H9 (cell line): ENCODE measurements around the gene TMEM233. TPM values are rescaled to one million over a fixed set of nuclear protein-coding genes. Genes with fewer than 3 reads are reported as not detected.

Experiments used
- DNase-seq: peaks from one replicate; pipeline ENCODE4 v3.0.0-alpha.2; 2017
- H2AFZ ChIP-seq: one replicate; pipeline ENCODE4 v1.6.1; 2013; ENCODE audit warnings: mild to moderate bottlenecking, low read length, control low read depth, moderate library complexity
- H2AK5ac ChIP-seq: 2 replicates; pipeline ENCODE4 v1.6.1; 2013; ENCODE audit warnings: low read length, control low read depth, mixed read lengths; ENCODE audit not compliant: insufficient read length
- H2BK120ac ChIP-seq: one replicate; pipeline ENCODE4 v1.6.1; 2013; ENCODE audit warnings: low read depth, mild to moderate bottlenecking, low read length, control low read depth, inconsistent platforms; ENCODE audit not compliant: poor library complexity, severe bottlenecking
- H2BK12ac ChIP-seq: 2 replicates; pipeline ENCODE4 v1.6.1; 2013; ENCODE audit warnings: low read length, control low read depth, mixed read lengths, low read depth; ENCODE audit not compliant: insufficient read length
- H2BK15ac ChIP-seq: 2 replicates; pipeline ENCODE4 v1.6.1; 2013; ENCODE audit warnings: low read depth, low read length, control low read depth
- H2BK20ac ChIP-seq: one replicate; pipeline ENCODE4 v1.6.1; 2013; ENCODE audit warnings: low read depth, mild to moderate bottlenecking, low read length, control low read depth, inconsistent platforms; ENCODE audit not compliant: poor library complexity, severe bottlenecking
- H2BK5ac ChIP-seq: 2 replicates; pipeline ENCODE4 v1.6.1; 2013; ENCODE audit warnings: low read length, control low read depth, mixed read lengths; ENCODE audit not compliant: insufficient read length
- H3K14ac ChIP-seq: 2 replicates; pipeline ENCODE4 v1.6.1; 2013; ENCODE audit warnings: low read length, control low read depth; ENCODE audit not compliant: insufficient read depth
- H3K18ac ChIP-seq: 2 replicates; pipeline ENCODE4 v1.6.1; 2013; ENCODE audit warnings: low read depth, mild to moderate bottlenecking, mixed read lengths, low read length, control low read depth; ENCODE audit not compliant: insufficient read length
- H3K23ac ChIP-seq: 2 replicates; pipeline ENCODE4 v1.6.1; 2013; ENCODE audit warnings: low read length, control low read depth, mixed read lengths, low read depth; ENCODE audit not compliant: insufficient read length
- H3K23me2 ChIP-seq: 2 replicates; pipeline ENCODE4 v1.6.1; 2013; ENCODE audit warnings: low read depth, mild to moderate bottlenecking, mixed read lengths, low read length, control low read depth; ENCODE audit not compliant: insufficient read length, poor library complexity, severe bottlenecking
- H3K27ac ChIP-seq: 2 replicates; pipeline ENCODE4 v1.5.1; 2013; ENCODE audit warnings: low read length, control low read depth, mixed read lengths, low read depth; ENCODE audit not compliant: insufficient read length
- H3K27me3 ChIP-seq: 2 replicates; pipeline ENCODE4 v1.6.1; 2013; ENCODE audit warnings: low read length, control low read depth, inconsistent platforms; ENCODE audit not compliant: insufficient read depth
- H3K4ac ChIP-seq: 2 replicates; pipeline ENCODE4 v1.6.1; 2013; ENCODE audit warnings: low read depth, mild to moderate bottlenecking, control low read depth, inconsistent platforms, low read length, moderate library complexity
- H3K4me1 ChIP-seq: 2 replicates; pipeline ENCODE4 v1.6.1; 2013; ENCODE audit warnings: low read length, control low read depth, inconsistent platforms; ENCODE audit not compliant: insufficient read depth
- H3K4me2 ChIP-seq: 2 replicates; pipeline ENCODE4 v1.6.1; 2013; ENCODE audit warnings: low read length, control low read depth, mixed read lengths; ENCODE audit not compliant: insufficient read length, insufficient read depth
- H3K56ac ChIP-seq: 2 replicates; pipeline ENCODE4 v1.6.1; 2013; ENCODE audit warnings: low read depth, mild to moderate bottlenecking, mixed read lengths, low read length, control low read depth; ENCODE audit not compliant: insufficient read length
- H3K79me1 ChIP-seq: 2 replicates; pipeline ENCODE4 v1.6.1; 2013; ENCODE audit warnings: low read depth, mild to moderate bottlenecking, moderate library complexity, low read length, control low read depth, inconsistent platforms; ENCODE audit not compliant: insufficient read depth, poor library complexity, severe bottlenecking
- H3K79me2 ChIP-seq: 2 replicates; pipeline ENCODE4 v1.6.1; 2013; ENCODE audit warnings: low read length, control low read depth, inconsistent platforms; ENCODE audit not compliant: insufficient read depth
- H3K9ac ChIP-seq: 2 replicates; pipeline ENCODE4 v1.6.1; 2013; ENCODE audit warnings: low read length, control low read depth, mixed read lengths; ENCODE audit not compliant: insufficient read length; ENCODE audit errors: extremely low read depth
- H3K9me3 ChIP-seq: one replicate; pipeline ENCODE4 v1.6.1; 2013; ENCODE audit warnings: low read depth, low read length, inconsistent platforms; ENCODE audit not compliant: control insufficient read depth
- H3T11ph ChIP-seq: one replicate; pipeline ENCODE4 v1.6.1; 2013; ENCODE audit warnings: mild to moderate bottlenecking, low read length, control low read depth, inconsistent platforms
- H4K20me1 ChIP-seq: one replicate; pipeline ENCODE4 v1.6.1; 2013; ENCODE audit not compliant: control insufficient read depth, insufficient read length, insufficient read depth
- H4K5ac ChIP-seq: 2 replicates; pipeline ENCODE4 v1.6.1; 2013; ENCODE audit warnings: low read depth, mild to moderate bottlenecking, mixed read lengths, low read length, control low read depth; ENCODE audit not compliant: insufficient read length
- H4K8ac ChIP-seq: replicated peaks from 2 replicates; pipeline ENCODE4 v1.6.1; 2013; ENCODE audit warnings: low read length, control low read depth, mixed read lengths, low read depth; ENCODE audit not compliant: insufficient read length
- H4K91ac ChIP-seq: 2 replicates; pipeline ENCODE4 v1.6.1; 2013; ENCODE audit warnings: low read depth, mild to moderate bottlenecking, moderate library complexity, mixed read lengths, low read length, control low read depth; ENCODE audit not compliant: insufficient read length
- H3K27ac Mint-ChIP-seq, 3 experiments: 2 replicates in 2 of 3; 3 replicates in 1 of 3; pipeline ENCODE4 v1.8.0; 2020 to 2021; ENCODE audit warnings: mixed read lengths in 3 of 3, mild to moderate bottlenecking in 1 of 3, moderate library complexity in 1 of 3
- H3K27me3 Mint-ChIP-seq: 2 replicates; pipeline ENCODE4 v1.8.0; 2021; ENCODE audit warnings: low read depth, mild to moderate bottlenecking, moderate library complexity, mixed read lengths
- H3K36me3 Mint-ChIP-seq, 3 experiments: 2 replicates in 2 of 3; 3 replicates in 1 of 3; pipeline ENCODE4 v1.8.0; 2020 to 2021; ENCODE audit warnings: low read depth in 3 of 3, mixed read lengths in 3 of 3; ENCODE audit not compliant: insufficient read depth in 1 of 3
- H3K4me1 Mint-ChIP-seq, 2 experiments: 2 replicates each; pipeline ENCODE4 v1.8.0; 2020; ENCODE audit warnings: mixed read lengths in 2 of 2
- H3K4me3 Mint-ChIP-seq, 2 experiments: 2 replicates in 1 of 2; 3 replicates in 1 of 2; pipeline ENCODE4 v1.8.0; 2020 to 2021; ENCODE audit warnings: mild to moderate bottlenecking in 2 of 2, mixed read lengths in 2 of 2, moderate library complexity in 1 of 2
- H3K9me3 Mint-ChIP-seq, 2 experiments: 2 replicates in 1 of 2; 3 replicates in 1 of 2; pipeline ENCODE4 v1.8.0; 2020; ENCODE audit warnings: mild to moderate bottlenecking in 2 of 2, mixed read lengths in 2 of 2, moderate library complexity in 1 of 2
- total RNA-seq: library from RNA; stranded (reverse); gene quantifications from 2 replicates; pipeline ENCODE4 v1.2.1, GENCODE V29; 2021
- TF ChIP-seq, protein P1 (sequence below): fragments of 200-600 bp; sonication (generic); conservative IDR thresholded peaks from 3 replicates; pipeline ENCODE4 v1.8.0; 2021; ENCODE audit warnings: antibody characterized with exemption, mild to moderate bottlenecking

The TMEM233 gene
- total RNA-seq, 1 experiment from 2014 or later: not detected

DNA sequence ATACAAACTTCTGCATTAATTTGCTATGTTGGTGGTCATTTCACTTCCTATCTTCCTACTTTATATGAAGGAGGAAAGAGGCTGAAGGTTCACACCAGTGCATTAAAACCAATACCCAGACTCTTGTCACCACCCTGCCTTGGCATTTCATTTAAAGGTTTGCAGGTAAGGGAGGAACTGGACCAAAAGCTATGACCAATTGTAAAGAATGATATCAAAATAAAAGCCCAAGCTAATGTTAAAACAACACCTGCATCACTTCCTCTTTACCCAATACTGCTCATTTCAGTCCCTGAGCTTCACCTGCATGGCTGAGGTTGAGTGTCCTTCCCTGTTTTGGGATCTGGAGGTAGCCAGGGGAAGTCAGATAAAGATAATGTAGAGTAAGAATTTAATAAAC lies 47.2 kb upstream of the TMEM233 start:
- no peaks in the 10 kb centered on the region for H3K23me2 ChIP-seq
- no peaks in the 10 kb centered on the region for H3K36me3 Mint-ChIP-seq
- no peak overlapping the region for H3K14ac ChIP-seq
- H3K27me3 Mint-ChIP-seq: peaks cover 19% of the 10 kb centered on the region
- H2BK5ac ChIP-seq: no peak overlapping the region
- no peaks in the 10 kb centered on the region; a peak in 1 of 5 replicates for H3K9me3 Mint-ChIP-seq
- no peak overlapping the region for H3K27ac Mint-ChIP-seq
- no peaks in the 10 kb centered on the region for H3K4me1 ChIP-seq
- H2BK12ac ChIP-seq: no peak overlapping the region
- no peak overlapping the region for H3K9ac ChIP-seq
- peaks cover 3% of the 10 kb centered on the region; the same call in 1 of the 2 replicates for H3K27me3 ChIP-seq
- no peak overlapping the region for H2AK5ac ChIP-seq
- no peaks in the 10 kb centered on the region for H3K9me3 ChIP-seq
- no peaks in the 10 kb centered on the region; the same call in 1 of the 2 replicates for H3K79me2 ChIP-seq
- no peak overlapping the region for H4K8ac ChIP-seq
- no peak overlapping the region for H4K91ac ChIP-seq
- H3T11ph ChIP-seq: no peak overlapping the region
- H3K79me1 ChIP-seq: no peaks in the 10 kb centered on the region
- H3K4ac ChIP-seq: no peak overlapping the region
- no peak overlapping the region for H3K23ac ChIP-seq
- no peak for DNase-seq
- H2BK120ac ChIP-seq: no peak overlapping the region
- peaks cover 0 to 3% of the 10 kb centered on the region in 2 experiments; a peak in 2 of 4 replicates for H3K4me1 Mint-ChIP-seq
- H4K20me1 ChIP-seq: no peaks in the 10 kb centered on the region
- H3K56ac ChIP-seq: no peak overlapping the region
- no peak overlapping the region for H2BK20ac ChIP-seq
- H3K4me3 Mint-ChIP-seq: no peak overlapping the region
- no peak overlapping the region for H3K18ac ChIP-seq
- H4K5ac ChIP-seq: no peak overlapping the region
- TF ChIP-seq, protein P1, sequence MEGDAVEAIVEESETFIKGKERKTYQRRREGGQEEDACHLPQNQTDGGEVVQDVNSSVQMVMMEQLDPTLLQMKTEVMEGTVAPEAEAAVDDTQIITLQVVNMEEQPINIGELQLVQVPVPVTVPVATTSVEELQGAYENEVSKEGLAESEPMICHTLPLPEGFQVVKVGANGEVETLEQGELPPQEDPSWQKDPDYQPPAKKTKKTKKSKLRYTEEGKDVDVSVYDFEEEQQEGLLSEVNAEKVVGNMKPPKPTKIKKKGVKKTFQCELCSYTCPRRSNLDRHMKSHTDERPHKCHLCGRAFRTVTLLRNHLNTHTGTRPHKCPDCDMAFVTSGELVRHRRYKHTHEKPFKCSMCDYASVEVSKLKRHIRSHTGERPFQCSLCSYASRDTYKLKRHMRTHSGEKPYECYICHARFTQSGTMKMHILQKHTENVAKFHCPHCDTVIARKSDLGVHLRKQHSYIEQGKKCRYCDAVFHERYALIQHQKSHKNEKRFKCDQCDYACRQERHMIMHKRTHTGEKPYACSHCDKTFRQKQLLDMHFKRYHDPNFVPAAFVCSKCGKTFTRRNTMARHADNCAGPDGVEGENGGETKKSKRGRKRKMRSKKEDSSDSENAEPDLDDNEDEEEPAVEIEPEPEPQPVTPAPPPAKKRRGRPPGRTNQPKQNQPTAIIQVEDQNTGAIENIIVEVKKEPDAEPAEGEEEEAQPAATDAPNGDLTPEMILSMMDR: no peak
- H2AFZ ChIP-seq: no peak overlapping the region
- no peak overlapping the region for H2BK15ac ChIP-seq
- no peak overlapping the region for H3K27ac ChIP-seq
- no peak overlapping the region for H3K4me2 ChIP-seq
